Fibroblast of peridontal ligament (primary cell): Measurements from ENCODE around the gene SSBP2.

ENCODE experiments used
- DNase-seq: peaks from one replicate; pipeline ENCODE4 v3.0.0-alpha.2; 2010; ENCODE audit errors: extremely low read depth

The SSBP2 gene

DNA sequence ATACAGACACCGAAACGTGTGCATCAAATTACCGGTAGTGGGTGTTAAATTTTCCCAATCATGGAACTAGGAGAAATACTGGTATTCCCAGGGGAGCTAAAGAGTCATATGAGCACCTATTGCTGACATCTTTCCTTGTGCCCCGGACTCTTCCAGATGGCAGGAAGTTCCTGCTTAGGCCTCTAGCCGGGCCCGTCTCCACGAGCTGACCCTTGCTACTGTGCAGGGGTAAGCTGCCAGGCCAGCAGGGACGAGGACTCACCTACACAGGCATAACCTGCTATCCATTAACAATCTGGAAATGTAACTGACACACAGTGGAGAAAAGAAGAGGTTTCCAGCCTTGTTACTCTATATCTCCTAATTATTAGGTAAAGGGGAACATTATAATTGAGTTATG is 16.2 kb upstream of the SSBP2 start:
- no peak for DNase-seq

- DNase-seq = no peak
Observed at GRCh38 chr5:81766611-81767010, 15.7 kb upstream of the SSBP2 start.

- no peak for DNase-seq
Observed at GRCh38 chr5:81763294-81763928, 12.5 kb upstream of the SSBP2 start.

DNA sequence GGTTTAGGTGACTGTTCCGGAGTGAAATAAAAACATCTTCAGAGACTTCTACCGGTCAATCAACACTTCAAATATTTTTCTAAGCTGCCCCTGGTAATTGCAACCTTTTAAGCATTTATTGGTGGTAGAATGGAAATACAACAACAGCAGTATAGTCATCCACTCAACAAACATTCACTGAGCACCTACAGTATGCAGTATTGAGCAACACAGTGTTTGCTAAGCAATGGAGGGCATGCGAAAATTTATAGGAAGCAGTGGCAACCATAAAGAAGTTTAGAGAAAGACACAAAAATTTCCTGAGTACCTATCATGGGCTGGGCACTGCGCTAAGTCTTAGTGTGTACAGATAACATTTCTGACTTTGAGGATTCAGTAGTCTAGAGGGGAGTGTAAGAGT is 12.0 kb upstream of the SSBP2 start:
- no peak for DNase-seq

DNA sequence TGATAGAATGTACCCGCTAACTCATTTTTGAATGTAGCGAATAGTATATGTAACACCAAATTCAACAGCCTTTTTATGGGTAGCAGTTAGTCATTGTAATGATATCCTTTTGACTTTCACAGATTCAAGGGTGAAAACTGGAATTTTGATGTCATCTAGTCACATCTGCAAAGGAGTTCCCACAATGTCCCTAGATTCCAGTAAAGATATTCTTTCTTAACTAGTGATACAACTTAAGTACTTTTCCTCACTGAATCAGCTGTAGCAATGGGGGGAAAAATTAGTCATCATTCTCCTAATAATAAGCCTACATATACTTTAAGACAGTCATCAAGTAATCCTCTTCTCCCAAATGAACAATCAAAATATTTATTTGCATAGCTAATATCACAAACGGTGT is 11.5 kb upstream of the SSBP2 start:
- no peak for DNase-seq

GRCh38 chr5:81761970-81762369 is 11.1 kb upstream of the SSBP2 start:
- no peak for DNase-seq

DNA sequence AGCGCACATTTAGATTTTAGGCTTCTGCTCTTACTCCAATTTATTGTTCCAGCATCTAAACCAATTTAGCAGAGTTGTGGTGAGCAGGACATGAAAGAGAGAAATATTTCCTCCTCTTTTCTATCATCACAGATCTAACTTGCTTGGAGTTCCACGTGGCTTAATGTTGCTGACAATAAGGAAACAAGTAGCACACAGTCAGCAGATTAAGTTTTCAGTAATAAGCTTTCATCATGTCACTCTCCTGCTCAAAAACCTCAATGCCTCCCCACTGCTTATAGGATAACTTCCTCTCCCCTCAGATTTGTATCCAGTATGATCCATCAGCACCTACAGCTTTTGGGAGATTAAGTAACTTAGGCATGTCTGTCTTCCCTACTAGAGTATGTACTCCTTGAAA is 10.4 kb upstream of the SSBP2 start:
- DNase-seq = no peak

GRCh38 chr5:81760521-81760920 is 9.6 kb upstream of the SSBP2 start:
- DNase-seq = no peak

- DNase-seq = no peak
Observed at GRCh38 chr5:81759632-81760005, 8.7 kb upstream of the SSBP2 start.

DNA sequence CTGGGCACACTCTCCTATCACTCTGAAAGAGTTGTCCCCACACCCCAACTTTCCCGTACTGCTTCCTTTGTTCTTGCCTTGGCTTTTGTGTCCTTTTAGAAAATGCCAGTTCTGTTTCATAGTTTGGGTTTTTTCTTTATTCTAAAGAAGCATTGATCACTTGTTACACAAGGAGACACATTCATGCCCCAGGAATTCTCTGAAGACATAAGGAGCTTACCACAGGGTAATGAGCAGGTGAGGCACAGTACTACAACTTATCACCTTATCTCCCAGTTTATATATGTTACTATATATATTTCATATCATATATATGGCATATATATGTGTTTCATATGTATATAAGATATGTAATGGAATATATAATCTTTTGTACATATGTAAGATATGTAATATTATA is 6.5 kb upstream of the SSBP2 start:
- DNase-seq = no peak

DNA sequence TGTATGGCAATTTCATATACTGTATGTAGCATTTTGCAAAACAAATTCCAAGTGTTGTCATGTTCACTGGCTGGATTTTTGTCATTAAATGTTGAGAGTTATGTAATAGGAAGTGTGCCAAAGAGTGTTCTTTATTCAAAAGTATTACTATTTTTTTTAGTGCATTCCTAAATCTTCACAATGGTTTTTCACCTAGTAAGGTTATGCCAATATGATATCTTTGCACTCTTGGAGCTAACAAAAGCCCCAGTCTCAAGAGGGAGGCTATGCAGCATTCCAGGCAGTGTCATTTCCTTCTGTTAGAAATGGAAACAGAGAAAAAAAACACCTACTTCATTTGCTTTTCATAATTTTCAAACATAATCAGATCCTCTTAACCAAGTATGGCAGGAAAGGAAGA is 5.1 kb upstream of the SSBP2 start:
- DNase-seq = no peak

GRCh38 chr5:81755320-81755719 is 4.4 kb upstream of the SSBP2 start:
- peak; percentile 83 for DNase-seq

GRCh38 chr5:81754621-81755020 is 3.7 kb upstream of the SSBP2 start:
- no peak for DNase-seq

GRCh38 chr5:81753429-81753828 is 2.5 kb upstream of the SSBP2 start:
- no peak for DNase-seq

GRCh38 chr5:81752644-81752963 is 1.7 kb upstream of the SSBP2 start:
- DNase-seq = no peak

- DNase-seq = no peak
Observed at GRCh38 chr5:81751836-81752643, 1.1 kb upstream of the SSBP2 start.

GRCh38 chr5:81750308-81751008 is 439 bp downstream of the SSBP2 start:
- DNase-seq = no peak

GRCh38 chr5:81749561-81750307 is 1.2 kb downstream of the SSBP2 start:
- no peak for DNase-seq

GRCh38 chr5:81749192-81749560 is 1.7 kb downstream of the SSBP2 start:
- DNase-seq = peak; percentile 38

DNA sequence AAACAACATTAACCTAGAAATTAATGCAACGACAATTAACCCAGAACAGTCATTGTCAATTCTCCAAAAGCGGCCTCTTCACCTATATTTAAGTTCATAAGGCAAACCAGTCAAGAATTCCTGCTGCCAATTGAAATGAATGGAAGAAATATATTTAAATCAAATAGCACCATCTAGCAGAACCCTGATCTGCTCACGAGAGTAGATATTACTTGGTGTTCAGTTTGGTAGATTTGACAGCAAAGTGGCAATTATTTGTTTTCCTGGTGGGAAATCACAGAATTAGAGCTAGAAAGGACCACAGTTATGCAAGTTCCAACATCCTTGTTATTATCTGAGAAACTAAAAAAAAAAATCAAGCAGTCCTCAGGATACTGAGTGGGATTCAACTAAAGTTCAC is 2.3 kb downstream of the SSBP2 start:
- peak; percentile 34 for DNase-seq

DNA sequence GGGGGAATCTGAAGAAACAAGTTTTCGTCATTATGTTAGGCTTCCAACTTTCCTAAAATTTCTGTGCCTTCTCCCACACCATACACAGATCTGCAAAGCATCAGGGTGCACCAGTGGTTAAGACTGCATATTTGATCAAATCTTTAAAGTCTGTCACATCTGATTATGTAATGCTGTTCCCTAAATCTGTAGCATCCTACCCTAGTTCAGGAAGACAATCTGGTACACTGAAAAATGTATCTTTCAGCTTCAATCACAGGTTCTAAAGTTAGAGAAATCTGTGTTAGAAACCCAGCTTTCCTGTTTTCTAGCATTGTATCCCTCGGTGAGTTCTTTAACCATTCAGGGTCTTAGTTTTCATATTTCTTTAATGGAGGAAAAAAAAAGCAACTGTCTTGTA is 3.9 kb downstream of the SSBP2 start:
- no peak for DNase-seq

DNA sequence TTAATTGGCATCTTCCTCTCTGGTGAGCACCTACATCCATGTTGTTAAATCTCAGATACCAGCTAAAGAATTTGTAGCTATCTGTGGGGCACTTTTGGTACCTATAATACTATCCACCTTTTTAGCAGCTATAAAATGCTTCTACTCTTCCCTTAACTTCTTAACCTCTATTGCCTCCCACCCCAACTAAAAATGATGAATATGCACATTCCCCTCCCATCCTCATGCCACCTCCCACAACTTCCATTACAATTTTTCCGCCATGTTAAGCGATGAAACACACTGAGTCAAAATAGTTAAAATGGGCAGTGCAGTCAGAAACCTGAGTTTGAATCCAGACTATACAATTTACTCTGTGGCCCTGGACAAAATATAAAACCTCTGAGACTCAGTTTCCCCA is 10.1 kb downstream of the SSBP2 start:
- DNase-seq = no peak

GRCh38 chr5:81739291-81739690 is 11.6 kb downstream of the SSBP2 start:
- DNase-seq = no peak
